ENCODE measurements around the gene COL5A1.
"Not testable (repeated sequence)": the region's sequence is repeated elsewhere in the genome, so short reads cannot be mapped to it uniquely, and the experiment has no call there.

The COL5A1 gene

GRCh38 chr9:134701581-134702259 is 60.1 kb downstream of the COL5A1 start:
- H3K4me1 ChIP-seq: peaks cover 7% of the 10 kb centered on the region
- no peaks in the 10 kb centered on the region for H3K27me3 ChIP-seq (ENCODE audit: control insufficient read depth, insufficient read depth, low read length)
- H3K27ac ChIP-seq: no peak overlapping the region
- no peaks in the 10 kb centered on the region for H3K9me3 ChIP-seq (ENCODE audit: control insufficient read depth, low read length)
- H3K4me2 ChIP-seq (ENCODE audit: low read length): no peak overlapping the region
- no peak overlapping the region for H3K9ac ChIP-seq
- H3K4me3 ChIP-seq (ENCODE audit: low read depth, low read length): no peak overlapping the region
- H3K79me2 ChIP-seq: no peaks in the 10 kb centered on the region
- H2AFZ ChIP-seq: no peak overlapping the region
- TF ChIP-seq CTCF (IDR thresholded peaks at IDR 0.05): no peak
- H3K36me3 ChIP-seq (ENCODE audit: control insufficient read depth, insufficient read depth, low read length): no peaks in the 10 kb centered on the region

- Histone ChIP-seq H3K9me3 (ENCODE audit: control insufficient read depth, low read length) (no peaks in the 10 kb centered on the region), H3K27ac (no peak overlapping the region), H3K36me3 (ENCODE audit: control insufficient read depth, insufficient read depth, low read length) (no peaks in the 10 kb centered on the region), H3K9ac (no peak overlapping the region), H3K4me2 (ENCODE audit: low read length) (no peak overlapping the region), H3K79me2 (no peaks in the 10 kb centered on the region), H3K4me3 (ENCODE audit: low read depth, low read length) (no peak overlapping the region), H3K4me1 (peaks cover 7% of the 10 kb centered on the region), H2AFZ (no peak overlapping the region), H3K27me3 (ENCODE audit: control insufficient read depth, insufficient read depth, low read length) (no peaks in the 10 kb centered on the region)
- TF ChIP-seq CTCF (IDR thresholded peaks at IDR 0.05): no peak
These were observed 60.7 kb downstream of the COL5A1 start for GRCh38 chr9:134702291-134702690.

DNA sequence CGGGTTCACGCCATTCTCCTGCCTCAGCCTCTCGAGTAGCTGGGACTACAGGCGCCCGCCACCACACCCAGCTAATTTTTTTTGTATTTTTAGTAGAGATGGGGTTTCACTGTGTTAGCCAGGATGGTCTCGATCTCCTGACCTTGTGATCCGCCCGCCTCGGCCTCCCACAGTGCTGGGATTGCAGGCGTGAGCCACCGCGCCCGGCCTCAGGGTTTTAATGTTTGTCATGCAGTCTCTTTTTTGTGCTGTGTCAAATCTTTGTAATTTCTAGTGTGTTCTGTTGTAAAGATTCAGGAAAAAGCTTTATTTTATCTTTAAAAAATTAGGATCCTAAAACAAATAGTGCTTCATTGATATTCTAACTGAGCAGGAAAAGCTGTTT is 62.1 kb downstream of the COL5A1 start:
- H3K4me1 ChIP-seq; H3K27ac ChIP-seq; H3K9me3 ChIP-seq (ENCODE audit: control insufficient read depth, low read length); H3K36me3 ChIP-seq (ENCODE audit: control insufficient read depth, insufficient read depth, low read length); H3K9ac ChIP-seq; H2AFZ ChIP-seq; H3K79me2 ChIP-seq; H3K27me3 ChIP-seq (ENCODE audit: control insufficient read depth, insufficient read depth, low read length); H3K4me3 ChIP-seq (ENCODE audit: low read depth, low read length); H3K4me2 ChIP-seq (ENCODE audit: low read length): not testable (repeated sequence)

DNA sequence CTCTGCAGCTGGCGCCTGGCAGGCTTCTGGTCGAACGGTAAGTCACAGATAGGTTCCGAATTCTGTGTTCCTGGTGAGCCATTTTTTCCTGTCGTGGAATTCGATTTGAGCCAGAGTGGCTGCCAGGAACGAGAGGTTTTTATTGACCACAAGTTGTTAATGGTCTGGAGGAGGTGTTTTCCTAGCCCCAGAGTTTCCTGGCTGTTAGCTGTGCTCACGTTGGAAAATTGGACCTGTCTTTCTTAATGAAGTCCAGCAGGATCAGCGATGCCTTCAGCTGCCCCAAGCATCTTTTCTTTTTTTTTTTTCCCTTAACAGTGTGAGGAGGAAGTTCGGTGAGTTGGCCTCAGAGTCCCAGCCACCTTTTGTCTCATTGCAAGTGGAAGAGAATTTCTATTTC is 62.9 kb downstream of the COL5A1 start:
- Histone ChIP-seq H3K4me1 (peaks cover 7% of the 10 kb centered on the region), H3K4me2 (ENCODE audit: low read length) (no peak overlapping the region), H3K27me3 (ENCODE audit: control insufficient read depth, insufficient read depth, low read length) (no peaks in the 10 kb centered on the region), H3K79me2 (no peaks in the 10 kb centered on the region), H2AFZ (no peak overlapping the region), H3K27ac (no peak overlapping the region), H3K9me3 (ENCODE audit: control insufficient read depth, low read length) (no peaks in the 10 kb centered on the region), H3K36me3 (ENCODE audit: control insufficient read depth, insufficient read depth, low read length) (no peaks in the 10 kb centered on the region), H3K4me3 (ENCODE audit: low read depth, low read length) (no peak overlapping the region), H3K9ac (no peak overlapping the region)
- no peak for TF ChIP-seq CTCF (IDR thresholded peaks at IDR 0.05)

DNA sequence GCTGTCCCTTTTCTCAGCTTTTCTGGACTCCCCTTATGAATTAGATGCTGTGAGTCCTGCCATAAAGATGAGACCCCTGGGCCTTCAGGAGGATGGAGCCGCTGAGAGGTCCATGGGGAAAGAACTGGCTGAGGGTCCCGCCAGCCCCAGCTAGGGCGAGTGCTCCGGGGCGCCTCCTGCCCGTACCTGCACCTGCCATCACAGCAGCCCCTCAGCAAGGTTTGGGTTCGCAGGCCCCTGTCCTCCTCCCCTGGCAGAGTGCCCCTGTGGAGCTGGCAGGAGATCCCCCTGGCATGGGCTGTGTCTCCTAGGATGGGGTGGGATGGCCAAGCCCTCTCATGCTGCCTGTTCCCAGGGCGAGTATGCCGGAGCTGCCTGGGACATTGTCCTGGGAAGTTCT is 64.2 kb downstream of the COL5A1 start:
- Histone ChIP-seq H3K4me2 (ENCODE audit: low read length) (no peak overlapping the region), H3K4me1 (peaks cover 7% of the 10 kb centered on the region), H3K4me3 (ENCODE audit: low read depth, low read length) (no peak overlapping the region), H3K79me2 (no peaks in the 10 kb centered on the region), H3K9me3 (ENCODE audit: control insufficient read depth, low read length) (no peaks in the 10 kb centered on the region), H3K36me3 (ENCODE audit: control insufficient read depth, insufficient read depth, low read length) (no peaks in the 10 kb centered on the region), H3K27ac (no peak overlapping the region), H2AFZ (no peak overlapping the region), H3K9ac (no peak overlapping the region), H3K27me3 (ENCODE audit: control insufficient read depth, insufficient read depth, low read length) (no peaks in the 10 kb centered on the region)
- no peak for TF ChIP-seq CTCF (IDR thresholded peaks at IDR 0.05)
